Colonic mucosa (tissue), 4 donors: ENCODE data around the gene CLDN6. TPM values are rescaled to one million over a fixed set of nuclear protein-coding genes. Genes with fewer than 3 reads are reported as not detected.

Experiments
- DNase-seq: peaks from one replicate; pipeline ENCODE4 v3.0.0-alpha.2; 2020
- H3K27ac ChIP-seq: fragments of 200-600 bp; one replicate; pipeline ENCODE4 v1.8.0; 2021
- H3K27me3 ChIP-seq: fragments of 200-600 bp; one replicate; pipeline ENCODE4 v1.8.0; 2021
- H3K36me3 ChIP-seq: fragments of 200-600 bp; one replicate; pipeline ENCODE4 v1.8.0; 2021
- H3K4me1 ChIP-seq: fragments of 200-600 bp; one replicate; pipeline ENCODE4 v1.8.0; 2021; ENCODE audit warnings: mild to moderate bottlenecking
- H3K4me3 ChIP-seq: fragments of 200-600 bp; one replicate; pipeline ENCODE4 v1.8.0; 2021
- H3K9ac ChIP-seq, 2 donors: one replicate each; pipeline ENCODE4 v1.7.0; 2013; ENCODE audit warnings: control low read depth in 2 of 2, low read depth in 2 of 2, low read length in 2 of 2
- H3K9me3 ChIP-seq: fragments of 200-600 bp; one replicate; pipeline ENCODE4 v1.8.0; 2021
- intact Hi-C: fragments of 100-400 bp; cut with DNase I; formaldehyde crosslinking; loops from one replicate; pipeline ENCODE4 v1.14.1; 2022
- total RNA-seq, 2 donors: library from RNA; stranded (reverse); fragmentation: NEBNext Ultra II Directional in 1 of 2; extraction: Animal tissue kit (Norgen Biotek cat#: 25700) in 1 of 2; gene quantifications; one replicate each; pipeline ENCODE4 v1.2.1, GENCODE V29; 2021
- TF ChIP-seq, protein P1 (sequence below): fragments of 200-600 bp; IDR thresholded peaks from one replicate; pipeline ENCODE4 v1.8.0; 2022; ENCODE audit warnings: antibody characterized with exemption, mild to moderate bottlenecking
- donor health status: healthy.
- donor health status: DM: no; HTN: no; CAD: no.
- donor health status: DM: no; HTN: no; CAD: no.

Gene CLDN6
- total RNA-seq, 2 donors from 2014 or later: 1.2 TPM; not detected in 1

DNA sequence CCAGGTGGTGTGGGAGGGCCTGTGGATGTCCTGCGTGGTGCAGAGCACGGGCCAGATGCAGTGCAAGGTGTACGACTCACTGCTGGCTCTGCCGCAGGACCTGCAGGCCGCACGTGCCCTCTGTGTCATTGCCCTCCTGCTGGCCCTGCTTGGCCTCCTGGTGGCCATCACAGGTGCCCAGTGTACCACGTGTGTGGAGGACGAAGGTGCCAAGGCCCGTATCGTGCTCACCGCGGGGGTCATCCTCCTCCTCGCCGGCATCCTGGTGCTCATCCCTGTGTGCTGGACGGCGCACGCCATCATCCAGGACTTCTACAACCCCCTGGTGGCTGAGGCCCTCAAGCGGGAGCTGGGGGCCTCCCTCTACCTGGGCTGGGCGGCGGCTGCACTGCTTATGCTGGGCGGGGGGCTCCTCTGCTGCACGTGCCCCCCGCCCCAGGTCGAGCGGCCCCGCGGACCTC, 4.5 kb downstream of the CLDN6 start:
- Histone ChIP-seq H3K36me3 (no peaks in the 10 kb centered on the region), H3K4me3 (no peak overlapping the region), H3K27ac (no peak overlapping the region), H3K27me3 (peaks cover 5% of the 10 kb centered on the region), H3K9me3 (no peaks in the 10 kb centered on the region), H3K4me1 (peaks cover 4% of the 10 kb centered on the region), H3K9ac (no peak overlapping the region)
- no peak for DNase-seq
- TF ChIP-seq, protein P1, sequence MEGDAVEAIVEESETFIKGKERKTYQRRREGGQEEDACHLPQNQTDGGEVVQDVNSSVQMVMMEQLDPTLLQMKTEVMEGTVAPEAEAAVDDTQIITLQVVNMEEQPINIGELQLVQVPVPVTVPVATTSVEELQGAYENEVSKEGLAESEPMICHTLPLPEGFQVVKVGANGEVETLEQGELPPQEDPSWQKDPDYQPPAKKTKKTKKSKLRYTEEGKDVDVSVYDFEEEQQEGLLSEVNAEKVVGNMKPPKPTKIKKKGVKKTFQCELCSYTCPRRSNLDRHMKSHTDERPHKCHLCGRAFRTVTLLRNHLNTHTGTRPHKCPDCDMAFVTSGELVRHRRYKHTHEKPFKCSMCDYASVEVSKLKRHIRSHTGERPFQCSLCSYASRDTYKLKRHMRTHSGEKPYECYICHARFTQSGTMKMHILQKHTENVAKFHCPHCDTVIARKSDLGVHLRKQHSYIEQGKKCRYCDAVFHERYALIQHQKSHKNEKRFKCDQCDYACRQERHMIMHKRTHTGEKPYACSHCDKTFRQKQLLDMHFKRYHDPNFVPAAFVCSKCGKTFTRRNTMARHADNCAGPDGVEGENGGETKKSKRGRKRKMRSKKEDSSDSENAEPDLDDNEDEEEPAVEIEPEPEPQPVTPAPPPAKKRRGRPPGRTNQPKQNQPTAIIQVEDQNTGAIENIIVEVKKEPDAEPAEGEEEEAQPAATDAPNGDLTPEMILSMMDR: no peak
- intact Hi-C loops: no loop called here

DNA sequence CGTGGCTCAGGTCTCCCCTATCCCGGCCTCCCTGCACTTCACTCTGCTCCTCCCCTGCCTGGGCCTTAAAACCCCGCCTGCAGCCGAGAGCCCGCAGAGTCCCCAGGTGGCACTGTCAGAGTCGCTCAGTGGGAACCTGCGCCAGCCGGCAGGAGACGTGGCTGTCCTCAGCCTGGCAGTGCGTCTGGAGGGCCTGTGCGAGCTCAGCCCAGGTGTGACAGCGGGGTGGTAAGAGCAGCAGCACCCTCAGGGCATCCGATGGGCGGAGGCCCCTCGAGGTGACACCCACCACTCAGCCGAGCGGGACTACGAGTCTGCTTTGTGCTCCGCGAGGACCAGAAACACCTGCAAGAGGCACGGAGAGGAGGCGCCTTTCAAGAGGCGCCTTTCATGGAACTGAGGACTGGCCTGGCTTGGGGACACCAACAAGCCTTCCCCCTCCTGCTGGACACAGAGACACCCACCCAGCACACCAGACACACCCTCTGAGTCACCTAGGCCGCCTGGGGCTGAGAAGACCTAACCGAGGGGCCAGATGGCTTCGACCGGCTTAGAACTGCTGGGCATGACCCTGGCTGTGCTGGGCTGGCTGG, 5.1 kb downstream of the CLDN6 start, which contains the start of gene CLDN9:
Gene CLDN9, plus strand, starts transcription at position 96 of the 593 bp plus-strand sequence. Its CDS starts 440 bp downstream, at position 536.
- peaks cover 10% of the 10 kb centered on the region for H3K4me1 ChIP-seq
- H3K27me3 ChIP-seq: peaks cover 5% of the 10 kb centered on the region
- peak; percentile 72 for DNase-seq
- H3K36me3 ChIP-seq: no peaks in the 10 kb centered on the region
- no peaks in the 10 kb centered on the region for H3K9me3 ChIP-seq
- H3K9ac ChIP-seq: peak within 1 kb of the TSS in 1 of 2 donors; percentile 34
- no peak within 1 kb of the TSS for H3K27ac ChIP-seq
- H3K4me3 ChIP-seq: no peak within 1 kb of the TSS
- intact Hi-C loops: no loop called here
- TF ChIP-seq, protein P1: no peak

DNA sequence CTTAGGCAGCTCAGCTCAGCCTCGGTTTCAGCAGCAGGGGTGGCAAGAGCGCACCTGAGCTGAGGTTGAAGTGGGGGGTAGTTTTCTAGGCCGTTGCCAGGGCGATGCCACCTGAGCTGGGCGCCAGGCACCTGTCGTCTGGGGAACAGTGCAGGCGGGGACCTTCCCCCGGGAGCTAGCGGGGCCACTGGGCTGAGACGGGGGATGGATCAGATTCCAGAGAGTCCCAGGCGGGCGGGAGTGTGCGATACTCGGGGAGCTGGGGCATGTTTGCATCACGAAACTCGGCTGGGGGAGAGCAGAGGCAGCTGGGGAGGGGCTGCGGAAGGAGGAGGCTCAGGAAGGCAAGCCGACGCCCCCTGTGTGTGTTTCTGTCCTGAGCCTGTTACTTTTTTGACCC, 5.7 kb downstream of the CLDN6 start:
- Histone ChIP-seq H3K27me3 (peaks cover 5% of the 10 kb centered on the region), H3K9me3 (no peaks in the 10 kb centered on the region), H3K4me1 (peaks cover 16% of the 10 kb centered on the region), H3K36me3 (no peaks in the 10 kb centered on the region), H3K4me3 (no peak overlapping the region), H3K27ac (no peak overlapping the region), H3K9ac (peak overlapping the region in 1 of 2 donors; percentile 34)
- intact Hi-C loops: no loop called here
- no peak for DNase-seq
- TF ChIP-seq, protein P1: no peak

DNA sequence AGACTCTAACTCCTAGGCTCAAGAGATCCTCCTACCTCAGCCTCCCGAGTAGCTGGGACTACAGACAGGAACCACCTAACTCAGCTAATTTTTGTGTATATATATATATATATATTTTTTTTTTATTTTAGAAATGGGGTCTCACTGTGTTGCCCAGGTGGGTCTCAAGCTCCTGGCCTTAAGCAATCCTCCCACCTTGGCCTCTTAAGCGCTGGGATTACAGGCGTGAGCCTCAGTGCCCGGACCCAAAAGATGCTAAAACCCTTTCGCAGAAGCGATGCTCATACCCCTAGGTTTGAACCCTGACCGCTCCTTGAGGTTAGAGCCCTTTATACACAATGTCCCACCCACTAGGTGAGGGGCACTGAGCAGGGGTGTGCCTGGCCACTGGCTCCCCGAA, 7.5 kb downstream of the CLDN6 start:
- H3K27me3 ChIP-seq: peaks cover 5% of the 10 kb centered on the region

DNA sequence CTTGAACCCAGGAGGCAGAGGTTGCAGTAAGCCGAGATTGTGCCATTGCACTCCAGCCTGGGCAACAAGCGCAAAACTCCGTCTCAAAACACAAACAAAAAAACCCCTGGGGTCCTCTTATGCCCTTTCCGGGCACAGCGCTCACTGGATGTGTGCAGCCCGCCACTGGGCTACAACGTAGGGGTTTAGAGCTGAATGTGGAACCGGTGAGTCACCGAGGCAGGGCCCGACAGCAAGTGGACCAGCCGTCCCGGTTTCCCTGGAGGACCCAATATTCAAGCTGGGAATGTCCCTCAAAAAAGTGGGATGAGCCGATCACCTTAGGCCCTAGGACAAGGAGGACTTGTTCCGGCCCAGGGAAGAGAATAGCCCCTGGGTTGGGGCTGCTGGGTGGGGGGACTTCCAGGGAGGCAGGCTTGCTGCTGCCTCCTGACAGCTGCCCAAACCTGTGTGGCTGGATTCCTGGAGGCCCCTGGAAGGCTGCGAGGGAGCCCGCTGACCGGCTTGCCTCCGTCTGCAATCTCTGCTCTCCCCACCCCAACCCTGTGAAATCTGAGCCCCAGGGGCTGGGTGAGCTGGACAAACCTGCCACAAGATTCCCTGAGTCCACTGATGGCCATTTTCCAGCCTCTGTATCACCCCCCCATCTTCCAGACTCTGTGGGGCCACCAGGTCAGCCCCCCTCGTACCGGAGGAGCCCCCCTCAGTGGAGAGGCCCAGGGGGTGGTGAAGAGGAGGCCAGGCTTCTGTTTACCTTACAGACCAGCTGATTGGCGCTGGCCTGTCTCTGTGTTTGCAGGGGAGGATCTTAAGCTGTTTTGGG, 8.2 kb downstream of the CLDN6 start:
- Histone ChIP-seq H3K36me3 (no peaks in the 10 kb centered on the region), H3K4me1 (peaks cover 17% of the 10 kb centered on the region), H3K27ac (no peak overlapping the region), H3K9me3 (no peaks in the 10 kb centered on the region), H3K27me3 (peaks cover 5% of the 10 kb centered on the region), H3K4me3 (no peak overlapping the region), H3K9ac (peak overlapping the region in 1 of 2 donors; percentile 58)
- DNase-seq: no peak
- intact Hi-C loops: no loop called here
- TF ChIP-seq, protein P1: no peak

More for the DNA sequence above, 7.5 kb downstream of the CLDN6 start:
- Histone ChIP-seq H3K27ac (no peak overlapping the region), H3K4me3 (no peak overlapping the region), H3K9ac (no peak overlapping the region), H3K36me3 (no peaks in the 10 kb centered on the region), H3K4me1 (peaks cover 17% of the 10 kb centered on the region), H3K9me3 (no peaks in the 10 kb centered on the region)
- intact Hi-C loops: no loop called here
- TF ChIP-seq, protein P1: no peak
- no peak for DNase-seq
